CD4-positive, alpha-beta memory T cell (primary cell): ENCODE data around the gene FAM13B. TPM values are rescaled to one million over a fixed set of nuclear protein-coding genes. Genes with fewer than 3 reads are reported as not detected.
"Not testable (repeated sequence)": the region's sequence is repeated elsewhere in the genome, so short reads cannot be mapped to it uniquely, and the experiment has no call there.

Source experiments
- CTCF ChIA-PET: fragments of 350-600 bp; sonication (Branson Sonifier 250); formaldehyde crosslinking; loops from one replicate; lab custom pipeline; 2021; ENCODE audit warnings: inconsistent platforms; ENCODE audit not compliant: partially characterized antibody; lab: Charles Lee
- POLR2A ChIA-PET: fragments of 350-600 bp; sonication (Branson Sonifier 250); formaldehyde crosslinking; loops from one replicate; lab custom pipeline; 2021; ENCODE audit not compliant: partially characterized antibody; lab: Charles Lee
- DNase-seq, 5 donors: peaks; one replicate each; pipeline versions ENCODE4 v3.0.0 to v3.0.0-alpha.2; 2020 to 2022; ENCODE audit warnings: mixed read lengths in 1 of 5
- H3K27ac ChIP-seq: one replicate; pipeline ENCODE4 v1.7.0; 2013; ENCODE audit warnings: low read depth, low read length
- H3K27me3 ChIP-seq: 2 replicates; pipeline ENCODE4 v1.7.0; 2013; ENCODE audit warnings: mild to moderate bottlenecking, low read length, moderate library complexity; ENCODE audit not compliant: insufficient read depth
- H3K36me3 ChIP-seq: 2 replicates; pipeline ENCODE4 v1.7.0; 2013; ENCODE audit warnings: mild to moderate bottlenecking, low read length, moderate library complexity; ENCODE audit not compliant: insufficient read depth
- H3K4me1 ChIP-seq: 2 replicates; pipeline ENCODE4 v1.7.0; 2013; ENCODE audit warnings: mild to moderate bottlenecking, low read length, moderate library complexity; ENCODE audit not compliant: insufficient read depth
- H3K4me3 ChIP-seq, 2 donors: one replicate each; pipeline ENCODE4 v1.7.0; 2013; ENCODE audit warnings: low read length in 2 of 2, mild to moderate bottlenecking in 1 of 2
- H3K9me3 ChIP-seq, 2 donors: one replicate each; pipeline ENCODE4 v1.7.0; 2013; ENCODE audit warnings: low read length in 2 of 2, control low read depth in 1 of 2; ENCODE audit not compliant: control insufficient read depth in 1 of 2
- H3K27ac Mint-ChIP-seq, 7 donors: one replicate each; pipeline ENCODE4 v1.8.0; 2020 to 2021; ENCODE audit warnings: mixed read lengths in 7 of 7, mild to moderate bottlenecking in 6 of 7, inconsistent platforms in 3 of 7, moderate library complexity in 3 of 7
- H3K27me3 Mint-ChIP-seq, 2 donors: one replicate each; pipeline ENCODE4 v1.8.0; 2020 to 2021; ENCODE audit warnings: mixed read lengths in 2 of 2
- H3K36me3 Mint-ChIP-seq, 2 donors: one replicate each; pipeline ENCODE4 v1.8.0; 2020 to 2021; ENCODE audit warnings: mixed read lengths in 2 of 2, inconsistent platforms in 1 of 2, mild to moderate bottlenecking in 1 of 2
- H3K4me1 Mint-ChIP-seq, 4 donors: one replicate each; pipeline ENCODE4 v1.8.0; 2020 to 2021; ENCODE audit warnings: mixed read lengths in 4 of 4, mild to moderate bottlenecking in 1 of 4
- H3K4me3 Mint-ChIP-seq, 8 donors: one replicate each; pipeline ENCODE4 v1.8.0; 2020 to 2021; ENCODE audit warnings: mixed read lengths in 8 of 8, mild to moderate bottlenecking in 7 of 8, moderate library complexity in 6 of 8, inconsistent platforms in 3 of 8
- H3K9me3 Mint-ChIP-seq, 8 donors: one replicate each; pipeline ENCODE4 v1.8.0; 2020 to 2021; ENCODE audit warnings: mixed read lengths in 8 of 8, mild to moderate bottlenecking in 5 of 8, inconsistent platforms in 3 of 8, moderate library complexity in 1 of 8
- intact Hi-C: fragments of 100-400 bp; cut with micrococcal nuclease; formaldehyde crosslinking; loops from one replicate; pipeline ENCODE4 v1.15.1; 2023
- polyA plus RNA-seq, 2 donors: library from polyadenylated mRNA; unstranded; fragments of 300-500 nt; fragmentation: Illumina TruSeq; gene quantifications; one replicate each; pipeline ENCODE4 v1.2.3, GENCODE V29; 2021
- total RNA-seq, 2 experiments: library from RNA; stranded (reverse); gene quantifications; one replicate each; pipeline ENCODE4 v1.2.3, GENCODE V29; 2021

The FAM13B gene
- total and polyA plus RNA-seq, 4 experiments from 2014 or later: 14.4 to 66.6 (median 45.5) TPM

DNA sequence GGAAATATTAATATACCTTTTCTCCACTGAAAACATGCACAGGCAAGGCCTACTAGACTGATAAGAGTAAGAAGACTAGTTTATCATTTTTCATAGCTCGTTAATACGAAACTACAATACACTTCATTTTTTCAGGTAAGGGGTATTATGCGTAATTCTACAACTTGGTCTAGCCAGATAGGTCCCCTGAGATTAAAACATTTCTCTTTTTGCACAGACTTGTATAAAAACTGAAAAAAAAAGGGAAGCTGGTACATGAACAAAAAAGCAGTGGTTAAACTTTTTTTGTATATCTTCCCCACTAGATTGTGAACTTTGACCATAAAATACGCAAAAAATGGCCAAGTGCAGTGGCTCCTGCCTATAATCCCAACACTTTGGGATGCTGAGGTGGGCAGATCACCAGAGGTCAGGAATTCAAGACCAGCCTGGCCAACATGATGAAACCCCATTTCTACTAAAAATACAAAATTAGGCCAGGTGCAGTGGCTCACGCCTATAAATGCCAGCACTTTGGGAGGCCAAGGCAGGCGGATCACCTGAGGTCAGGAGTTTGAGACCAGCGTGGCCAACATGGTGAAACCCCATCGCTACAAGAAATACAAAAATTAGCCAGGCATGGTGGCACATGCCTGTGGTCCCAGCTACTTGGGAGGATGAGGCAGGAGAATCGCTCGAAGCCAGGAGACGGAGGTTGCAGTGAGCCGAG, 4.5 kb downstream of the FAM13B start:
- ChIA-PET CTCF (interaction anchor here (3.3 kb wide), 1 partner anchor 8 kb away, joined by 30 read pairs; no protein-coding TSS in a partner anchor), POLR2A (interaction anchor here (1.2 kb wide), 1 partner anchor 26 kb away, joined by 3 read pairs; no protein-coding TSS in a partner anchor)
- peaks cover 82% of the 10 kb centered on the region for H3K4me1 ChIP-seq
- H3K27me3 Mint-ChIP-seq, H3K4me3 ChIP-seq, H3K36me3 ChIP-seq, H3K27me3 ChIP-seq, H3K9me3 ChIP-seq, intact Hi-C loops, H3K27ac ChIP-seq, DNase-seq, H3K9me3 Mint-ChIP-seq: not testable (repeated sequence)
- Mint-ChIP-seq H3K4me3 (peak overlapping the region in 3 of 8 donors; percentile 16 to 39 (median 26)), H3K36me3 (peaks cover 0 to 13% of the 10 kb centered on the region in 2 donors), H3K27ac (peak overlapping the region in 1 of 7 donors; percentile 99), H3K4me1 (peaks cover 59 to 92% (median 76%) of the 10 kb centered on the region in 4 donors)

GRCh38 chr5:138026793-138027192, 6.1 kb downstream of the FAM13B start:
- H3K27ac Mint-ChIP-seq: peak overlapping the region in 1 of 7 donors; percentile 8
- ChIA-PET POLR2A (interaction anchor here (1.1 kb wide), 1 partner anchor 312 kb away, joined by 3 read pairs; the partner anchor contains the start of gene FAM53C), CTCF (interaction anchor here (1.2 to 3.3 kb wide), 3 partner anchors 10 to 379 kb away, joined by 3 to 30 read pairs (median 6); no protein-coding TSS in a partner anchor)
- intact Hi-C loops, H3K4me3 ChIP-seq, H3K36me3 ChIP-seq, H3K36me3 Mint-ChIP-seq, H3K27me3 Mint-ChIP-seq, DNase-seq, H3K9me3 ChIP-seq, H3K27me3 ChIP-seq, H3K9me3 Mint-ChIP-seq, H3K27ac ChIP-seq: not testable (repeated sequence)
- peaks cover 67 to 97% (median 82%) of the 10 kb centered on the region in 4 donors for H3K4me1 Mint-ChIP-seq
- H3K4me3 Mint-ChIP-seq: peak overlapping the region in 2 of 8 donors; percentile 6
- peaks cover 92% of the 10 kb centered on the region for H3K4me1 ChIP-seq

GRCh38 chr5:138025285-138025684, 7.6 kb downstream of the FAM13B start:
- Mint-ChIP-seq H3K4me1 (peaks cover 57 to 94% (median 77%) of the 10 kb centered on the region in 4 donors), H3K27me3 (no peaks in the 10 kb centered on the region)

GRCh38 chr5:138024117-138024516, 8.8 kb downstream of the FAM13B start:
- Histone ChIP-seq H3K27ac (no peak overlapping the region), H3K27me3 (no peaks in the 10 kb centered on the region), H3K4me1 (peaks cover 65% of the 10 kb centered on the region), H3K4me3 (no peak overlapping the region), H3K9me3 (no peaks in the 10 kb centered on the region), H3K36me3 (peaks cover 8% of the 10 kb centered on the region)
- H3K4me1 Mint-ChIP-seq: peaks cover 48 to 84% (median 67%) of the 10 kb centered on the region in 4 donors
- intact Hi-C loops: no loop called here
- ChIA-PET POLR2A (no interaction called here), CTCF (interaction anchor here (2.6 kb wide), 1 partner anchor 12 kb away, joined by 10 read pairs; no protein-coding TSS in a partner anchor)
- H3K27ac Mint-ChIP-seq: peak overlapping the region in 1 of 7 donors; percentile 47
- no peak for DNase-seq
- no peaks in the 10 kb centered on the region for H3K27me3 Mint-ChIP-seq
- H3K36me3 Mint-ChIP-seq: peaks cover 3 to 13% of the 10 kb centered on the region in 2 donors
- peak overlapping the region in 1 of 8 donors; percentile 17 for H3K4me3 Mint-ChIP-seq
- no peaks in the 10 kb centered on the region for H3K9me3 Mint-ChIP-seq

More at GRCh38 chr5:138025285-138025684, 7.6 kb downstream of the FAM13B start:
- DNase-seq: no peak
- H3K9me3 ChIP-seq: no peaks in the 10 kb centered on the region
- Mint-ChIP-seq H3K9me3 (no peaks in the 10 kb centered on the region), H3K27ac (peak overlapping the region in 3 of 7 donors; percentile 46 to 69 (median 47)), H3K36me3 (peaks cover 0 to 10% of the 10 kb centered on the region in 2 donors), H3K4me3 (peak overlapping the region in 4 of 8 donors; percentile 43 to 65 (median 52))
- CTCF ChIA-PET: interaction anchor here (1.2 to 3.3 kb wide), 3 partner anchors 11 to 44 kb away, joined by 3 to 30 read pairs (median 6); no protein-coding TSS in a partner anchor
- intact Hi-C loops: no loop called here
- POLR2A ChIA-PET: no interaction called here
- no peak overlapping the region for H3K27ac ChIP-seq
- peaks cover 6% of the 10 kb centered on the region for H3K36me3 ChIP-seq
- no peak overlapping the region for H3K4me3 ChIP-seq
- no peaks in the 10 kb centered on the region for H3K27me3 ChIP-seq
- peaks cover 77% of the 10 kb centered on the region for H3K4me1 ChIP-seq

GRCh38 chr5:138022912-138023311, 10.0 kb downstream of the FAM13B start:
- Mint-ChIP-seq H3K9me3 (no peaks in the 10 kb centered on the region), H3K4me3 (peak overlapping the region in 3 of 8 donors; percentile 23 to 46 (median 30)), H3K27ac (peak overlapping the region in 2 of 7 donors; percentile 16 to 24), H3K36me3 (peaks cover 15 to 23% of the 10 kb centered on the region in 2 donors), H3K4me1 (peaks cover 47 to 84% (median 63%) of the 10 kb centered on the region in 4 donors), H3K27me3 (no peaks in the 10 kb centered on the region)
- ChIA-PET POLR2A (no interaction called here), CTCF (interaction anchor here (2.6 kb wide), 1 partner anchor 13 kb away, joined by 10 read pairs; no protein-coding TSS in a partner anchor)
- intact Hi-C loops: no loop called here
- DNase-seq: no peak
- Histone ChIP-seq H3K4me3 (no peak overlapping the region), H3K9me3 (no peaks in the 10 kb centered on the region), H3K4me1 (peaks cover 54% of the 10 kb centered on the region), H3K27ac (no peak overlapping the region), H3K36me3 (peaks cover 18% of the 10 kb centered on the region), H3K27me3 (no peaks in the 10 kb centered on the region)

GRCh38 chr5:138021771-138022170, 11.1 kb downstream of the FAM13B start:
- Histone ChIP-seq H3K27me3 (no peaks in the 10 kb centered on the region), H3K27ac (no peak overlapping the region), H3K36me3 (peaks cover 21% of the 10 kb centered on the region), H3K9me3 (no peaks in the 10 kb centered on the region), H3K4me3 (no peak overlapping the region), H3K4me1 (peaks cover 43% of the 10 kb centered on the region)
- no peak overlapping the region for H3K4me3 Mint-ChIP-seq
- POLR2A ChIA-PET: no interaction called here
- CTCF ChIA-PET: interaction anchor here (1.2 kb wide), 1 partner anchor 14 kb away, joined by 4 read pairs; no protein-coding TSS in a partner anchor
- DNase-seq: no peak
- peak overlapping the region in 2 of 7 donors; percentile 12 to 38 for H3K27ac Mint-ChIP-seq
- intact Hi-C loops: no loop called here
- peaks cover 25 to 33% of the 10 kb centered on the region in 2 donors for H3K36me3 Mint-ChIP-seq
- H3K27me3 Mint-ChIP-seq: no peaks in the 10 kb centered on the region
- H3K4me1 Mint-ChIP-seq: peaks cover 39 to 79% (median 54%) of the 10 kb centered on the region in 4 donors
- no peaks in the 10 kb centered on the region for H3K9me3 Mint-ChIP-seq

DNA sequence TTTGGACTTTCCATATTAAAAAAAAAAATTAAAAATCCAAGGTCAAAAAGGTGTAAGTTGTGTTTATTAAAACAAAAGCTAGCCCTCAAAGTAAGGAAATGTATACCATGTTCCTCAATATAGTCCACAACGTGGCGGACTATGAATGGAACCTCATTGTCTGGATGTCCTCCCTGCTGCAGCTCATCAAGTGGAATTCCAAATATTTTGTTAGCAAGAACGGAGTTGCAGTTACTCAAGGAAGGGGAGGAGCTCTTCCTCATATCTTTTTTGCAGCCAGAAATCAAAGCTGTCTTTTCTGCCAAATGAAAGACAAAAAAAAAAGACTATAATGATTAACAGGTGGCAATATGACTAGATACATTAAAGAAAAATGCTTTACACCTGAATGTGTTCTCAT, 14.0 kb downstream of the FAM13B start:
- Mint-ChIP-seq H3K4me1 (peaks cover 23 to 67% (median 37%) of the 10 kb centered on the region in 4 donors), H3K27me3 (no peaks in the 10 kb centered on the region), H3K27ac (peak overlapping the region in 2 of 7 donors; percentile 6 to 57), H3K4me3 (no peak overlapping the region), H3K9me3 (no peaks in the 10 kb centered on the region), H3K36me3 (peaks cover 33 to 59% of the 10 kb centered on the region in 2 donors)
- no peak overlapping the region for H3K27ac ChIP-seq
- H3K9me3 ChIP-seq: no peaks in the 10 kb centered on the region
- ChIA-PET CTCF (interaction anchor here (1.2 to 2.8 kb wide), 2 partner anchors 12 to 17 kb away, joined by 5 to 13 read pairs; no protein-coding TSS in a partner anchor), POLR2A (no interaction called here)
- intact Hi-C loops: no loop called here
- DNase-seq: no peak
- no peak overlapping the region for H3K4me3 ChIP-seq
- peaks cover 21% of the 10 kb centered on the region for H3K36me3 ChIP-seq
- peaks cover 18% of the 10 kb centered on the region for H3K4me1 ChIP-seq
- H3K27me3 ChIP-seq: no peaks in the 10 kb centered on the region
